Measurements from ENCODE around the gene ZMYND10. TPM values are rescaled to one million over a fixed set of nuclear protein-coding genes. Genes with fewer than 3 reads are reported as not detected.

Gene ZMYND10
- total and polyA plus RNA-seq, 10 donors, result 0.56 to 2.2 (median 1.2) TPM; not detected in 1

DNA sequence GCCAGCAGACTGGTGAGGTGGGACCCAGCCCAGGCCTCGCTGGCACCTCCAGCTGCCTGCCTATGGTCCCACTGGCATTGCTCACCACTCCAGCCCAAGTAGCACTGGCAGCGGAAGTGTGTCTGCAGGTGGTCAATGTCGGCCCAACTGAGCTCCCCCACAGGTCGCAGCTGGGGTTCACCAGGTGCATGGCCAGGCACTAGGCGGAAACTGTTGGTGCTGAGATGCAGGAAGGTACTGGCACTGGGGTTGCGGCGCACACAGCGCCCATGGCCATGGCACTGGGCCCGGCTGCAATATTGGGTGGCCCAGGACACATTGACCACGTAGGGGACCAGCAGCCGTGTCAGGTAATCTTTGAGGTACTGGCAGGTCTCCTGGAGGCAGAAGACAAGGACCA lies 27.4 kb downstream of the ZMYND10 start:
- Histone ChIP-seq H3K4me1 (peaks cover 14 to 93% (median 69%) of the 10 kb centered on the region in 6 donors), H3K27me3 (replicated peaks in 1 of 7) (no peaks in the 10 kb centered on the region), H3K9me3 (no peaks in the 10 kb centered on the region), H3K36me3 (peaks cover 2 to 65% (median 25%) of the 10 kb centered on the region in 6 donors), H3K27ac (peak overlapping the region in 7 of 8 donors; percentile 35 to 96 (median 93)), H3K4me3 (peak overlapping the region; percentile 72 to 97 (median 90))
- TF ChIP-seq, protein P1, sequence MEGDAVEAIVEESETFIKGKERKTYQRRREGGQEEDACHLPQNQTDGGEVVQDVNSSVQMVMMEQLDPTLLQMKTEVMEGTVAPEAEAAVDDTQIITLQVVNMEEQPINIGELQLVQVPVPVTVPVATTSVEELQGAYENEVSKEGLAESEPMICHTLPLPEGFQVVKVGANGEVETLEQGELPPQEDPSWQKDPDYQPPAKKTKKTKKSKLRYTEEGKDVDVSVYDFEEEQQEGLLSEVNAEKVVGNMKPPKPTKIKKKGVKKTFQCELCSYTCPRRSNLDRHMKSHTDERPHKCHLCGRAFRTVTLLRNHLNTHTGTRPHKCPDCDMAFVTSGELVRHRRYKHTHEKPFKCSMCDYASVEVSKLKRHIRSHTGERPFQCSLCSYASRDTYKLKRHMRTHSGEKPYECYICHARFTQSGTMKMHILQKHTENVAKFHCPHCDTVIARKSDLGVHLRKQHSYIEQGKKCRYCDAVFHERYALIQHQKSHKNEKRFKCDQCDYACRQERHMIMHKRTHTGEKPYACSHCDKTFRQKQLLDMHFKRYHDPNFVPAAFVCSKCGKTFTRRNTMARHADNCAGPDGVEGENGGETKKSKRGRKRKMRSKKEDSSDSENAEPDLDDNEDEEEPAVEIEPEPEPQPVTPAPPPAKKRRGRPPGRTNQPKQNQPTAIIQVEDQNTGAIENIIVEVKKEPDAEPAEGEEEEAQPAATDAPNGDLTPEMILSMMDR (IDR thresholded peaks at IDR 0.05 in 8 of 11, conservative IDR thresholded peaks at IDR 0.05 in 3 of 11), result no peak
- no peak for TF ChIP-seq POLR2A (IDR thresholded peaks at IDR 0.05)
- peak; percentile 22 to 80 (median 69) for TF ChIP-seq POLR2AphosphoS5 (IDR thresholded peaks at IDR 0.05)
- 33 to 76% (median 70%) methylated on average over 5 to 11 of the region's 11 CpGs for WGBS, 5 donors
- intact Hi-C loops (cut with DNase I; ENCODE audit: low total_unique reads), result no loop called here
- DNase-seq, result no peak

DNA sequence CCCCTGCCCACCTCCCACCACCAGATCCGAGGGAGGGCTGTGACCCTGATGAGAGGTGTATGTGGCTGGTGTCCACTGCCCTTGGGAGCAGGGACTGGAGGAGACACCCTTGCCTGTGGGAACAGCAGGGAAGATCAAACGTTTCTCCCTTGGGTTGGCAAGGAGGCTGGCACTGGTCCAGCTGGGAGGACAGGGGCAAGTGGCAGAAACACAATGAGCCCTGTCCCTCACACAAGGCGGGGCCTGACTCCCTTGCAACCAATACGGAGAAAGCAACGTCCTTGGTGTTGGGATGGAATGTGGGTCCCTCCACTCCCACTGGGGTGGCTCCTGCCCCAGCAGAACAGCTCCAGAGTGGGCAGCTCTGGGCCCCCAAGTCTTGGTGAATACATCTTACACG lies 28.2 kb downstream of the ZMYND10 start:
- Histone ChIP-seq H3K27me3 (replicated peaks in 1 of 7) (no peaks in the 10 kb centered on the region), H3K27ac (peak overlapping the region in 6 of 8 donors; percentile 32 to 96 (median 94)), H3K4me1 (peaks cover 11 to 85% (median 62%) of the 10 kb centered on the region in 6 donors), H3K36me3 (peaks cover 2 to 65% (median 25%) of the 10 kb centered on the region in 6 donors), H3K4me3 (peak overlapping the region in 7 of 8 donors; percentile 83 to 97 (median 91)), H3K9me3 (no peaks in the 10 kb centered on the region)
- TF ChIP-seq POLR2AphosphoS5 (IDR thresholded peaks at IDR 0.05), result peak in 2 of 3 donors; percentile 15 to 23
- TF ChIP-seq, protein P1 (IDR thresholded peaks at IDR 0.05 in 8 of 11, conservative IDR thresholded peaks at IDR 0.05 in 3 of 11), result no peak
- no peak for TF ChIP-seq POLR2A (IDR thresholded peaks at IDR 0.05)
- intact Hi-C loops (cut with DNase I; ENCODE audit: low total_unique reads), result no loop called here
- 51 to 67% (median 63%) methylated on average over 6 of the region's 6 CpGs for WGBS, 5 donors
- no peak for DNase-seq

DNA sequence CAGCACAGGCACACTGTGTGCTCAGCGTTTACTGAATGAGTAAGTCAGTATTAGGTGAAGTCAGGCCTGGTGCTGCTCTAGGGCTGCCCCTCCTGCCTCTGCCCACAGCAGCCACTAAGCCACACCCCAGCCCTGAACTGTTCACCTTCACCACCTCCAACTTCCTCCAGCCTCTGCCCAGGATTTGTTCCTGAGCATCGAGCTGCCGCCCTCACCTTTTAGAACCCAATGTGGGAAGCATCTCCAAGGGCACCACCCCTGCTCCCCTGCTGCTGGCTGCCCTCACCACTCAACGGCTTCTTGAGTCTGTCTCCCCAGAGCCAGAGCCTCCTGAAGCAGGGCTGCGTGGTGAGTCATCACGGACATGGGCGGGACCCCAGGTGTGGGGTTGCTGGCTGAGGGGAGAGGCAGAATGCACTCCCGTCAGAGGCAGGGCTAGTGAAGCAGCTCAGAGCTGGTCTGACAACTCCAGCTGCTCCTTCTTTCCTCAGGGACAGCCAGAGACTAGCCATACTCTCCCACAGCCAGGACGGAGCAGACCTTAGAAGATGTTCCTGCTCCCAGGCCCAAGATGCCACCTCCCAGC lies 28.8 kb downstream of the ZMYND10 start:
- peaks cover 2 to 65% (median 25%) of the 10 kb centered on the region in 6 donors for H3K36me3 ChIP-seq
- H3K4me1 ChIP-seq, result peaks cover 6 to 79% (median 57%) of the 10 kb centered on the region in 6 donors
- 58 to 66% (median 61%) methylated on average over 6 to 9 of the region's 9 CpGs for WGBS, 5 donors

DNA sequence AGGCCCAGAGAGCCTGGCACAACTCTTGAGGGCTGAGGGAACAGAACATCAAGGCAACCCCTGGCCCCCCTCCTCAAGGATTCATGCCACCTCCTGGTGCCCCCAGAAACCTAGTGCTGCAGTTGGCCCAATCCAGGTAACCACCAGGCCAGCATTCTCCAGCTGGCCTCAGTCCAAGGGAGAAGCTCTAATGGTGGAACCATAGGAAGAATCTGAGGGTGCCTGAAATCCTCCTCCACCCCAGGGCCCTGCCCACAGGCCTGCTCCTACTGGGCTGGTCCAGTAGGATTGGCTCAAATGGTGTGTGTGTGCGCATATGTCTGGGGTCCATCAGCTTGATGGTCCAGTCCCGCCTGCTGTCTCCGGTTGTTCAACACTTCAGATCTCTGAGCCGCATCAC lies 30.7 kb downstream of the ZMYND10 start:
- DNase-seq, result no peak
- Histone ChIP-seq H3K4me3 (peak overlapping the region in 1 of 8 donors; percentile 11), H3K4me1 (peaks cover 6 to 73% (median 49%) of the 10 kb centered on the region in 6 donors), H3K27me3 (replicated peaks in 1 of 7) (no peaks in the 10 kb centered on the region), H3K36me3 (peaks cover 2 to 53% (median 24%) of the 10 kb centered on the region in 6 donors), H3K9me3 (no peaks in the 10 kb centered on the region), H3K27ac (peak overlapping the region in 5 of 8 donors; percentile 13 to 93 (median 50))
- 91 to 96% (median 91%) methylated on average over 4 of the region's 4 CpGs for WGBS, 5 donors
- TF ChIP-seq POLR2AphosphoS5 (IDR thresholded peaks at IDR 0.05) (peak in 2 of 3 donors; percentile 48 to 67), POLR2A (IDR thresholded peaks at IDR 0.05) (no peak)
- TF ChIP-seq, protein P1 (IDR thresholded peaks at IDR 0.05 in 8 of 11, conservative IDR thresholded peaks at IDR 0.05 in 3 of 11), result no peak
- intact Hi-C loops (cut with DNase I; ENCODE audit: low total_unique reads), result no loop called here

More for the DNA sequence above, 28.8 kb downstream of the ZMYND10 start:
- peak; percentile 36 to 80 (median 76) for TF ChIP-seq POLR2AphosphoS5 (IDR thresholded peaks at IDR 0.05)
- TF ChIP-seq, protein P1 (IDR thresholded peaks at IDR 0.05 in 8 of 11, conservative IDR thresholded peaks at IDR 0.05 in 3 of 11), result no peak
- peak; percentile 85 for DNase-seq
- H3K9me3 ChIP-seq, result no peaks in the 10 kb centered on the region
- H3K27ac ChIP-seq, result peak overlapping the region in 6 of 8 donors; percentile 32 to 96 (median 94)
- H3K27me3 ChIP-seq (replicated peaks in 1 of 7), result no peaks in the 10 kb centered on the region
- peak overlapping the region in 7 of 8 donors; percentile 83 to 97 (median 91) for H3K4me3 ChIP-seq
- intact Hi-C loops (cut with DNase I; ENCODE audit: low total_unique reads), result no loop called here
